HL-60 (cell line): ENCODE measurements around the gene ZPLD1.

Experiments
- DNase-seq, 2 experiments: peaks; one replicate each; pipeline ENCODE4 v3.0.0-alpha.2; 2010 to 2020; ENCODE audit warnings: low read depth in 1 of 2, low spot score in 1 of 2
- H3K27ac ChIP-seq: fragments of 250-450 bp; sonication (Bioruptor Pico); replicated peaks from 2 replicates; pipeline ENCODE4 v1.5.1; 2020; ENCODE audit warnings: mild to moderate bottlenecking, moderate library complexity
- H3K27me3 ChIP-seq: fragments of 250-450 bp; sonication (Bioruptor Pico); 2 replicates; pipeline ENCODE4 v1.5.1; 2021; ENCODE audit warnings: mild to moderate bottlenecking, moderate library complexity; ENCODE audit not compliant: insufficient read depth, poor library complexity, severe bottlenecking
- H3K4me3 ChIP-seq: replicated peaks from 2 replicates; pipeline ENCODE4 v1.5.1; 2011; ENCODE audit warnings: mild to moderate bottlenecking, control low read depth, low read length; ENCODE audit not compliant: insufficient read depth
- CTCF ChIP-seq: IDR thresholded peaks from one replicate; pipeline ENCODE4 v1.5.1; 2011; ENCODE audit warnings: low read length, control low read depth, inconsistent platforms; ENCODE audit not compliant: insufficient read depth
- GABPA ChIP-seq: IDR thresholded peaks from 2 replicates; pipeline ENCODE4 v1.6.1; 2012; ENCODE audit warnings: low read depth
- POLR2AphosphoS5 ChIP-seq: IDR thresholded peaks from 2 replicates; pipeline ENCODE4 v1.6.1; 2012; ENCODE audit warnings: low read depth
- REST ChIP-seq: IDR thresholded peaks from 2 replicates; pipeline ENCODE4 v1.6.1; 2012; ENCODE audit warnings: low read depth; ENCODE audit not compliant: insufficient replicate concordance
- SPI1 ChIP-seq: IDR thresholded peaks from 2 replicates; pipeline ENCODE4 v1.6.1; 2012; ENCODE audit warnings: low read depth, mild to moderate bottlenecking, borderline replicate concordance

The ZPLD1 gene

GRCh38 chr3:102497571-102497970 is 62.8 kb downstream of the ZPLD1 start:
- no peak for DNase-seq
- no peak for TF ChIP-seq CTCF
- TF ChIP-seq REST, result no peak
- TF ChIP-seq GABPA, result no peak
- TF ChIP-seq POLR2AphosphoS5, result no peak
- no peak for TF ChIP-seq SPI1
- H3K4me3 ChIP-seq, result no peak overlapping the region
- no peaks in the 10 kb centered on the region for H3K27me3 ChIP-seq
- no peak overlapping the region for H3K27ac ChIP-seq

- no peaks in the 10 kb centered on the region for H3K27me3 ChIP-seq
- no peak overlapping the region for H3K4me3 ChIP-seq
- H3K27ac ChIP-seq, result no peak overlapping the region
- no peak for TF ChIP-seq REST
- DNase-seq, result no peak
Measured at GRCh38 chr3:102505542-102505941, 70.7 kb downstream of the ZPLD1 start.

GRCh38 chr3:102510663-102511062 is 75.8 kb downstream of the ZPLD1 start:
- no peak for DNase-seq
- no peak for TF ChIP-seq CTCF
- TF ChIP-seq POLR2AphosphoS5, result no peak
- no peak for TF ChIP-seq REST
- TF ChIP-seq GABPA, result no peak
- no peak for TF ChIP-seq SPI1
- H3K4me3 ChIP-seq, result no peak overlapping the region
- no peak overlapping the region for H3K27ac ChIP-seq
- no peaks in the 10 kb centered on the region for H3K27me3 ChIP-seq

- Histone ChIP-seq H3K27ac (no peak overlapping the region), H3K4me3 (no peak overlapping the region), H3K27me3 (no peaks in the 10 kb centered on the region)
- no peak for TF ChIP-seq REST
- TF ChIP-seq CTCF, result no peak
- TF ChIP-seq SPI1, result no peak
- no peak for TF ChIP-seq POLR2AphosphoS5
- no peak for TF ChIP-seq GABPA
- no peak for DNase-seq
Measured at GRCh38 chr3:102511168-102511567, 76.4 kb downstream of the ZPLD1 start.
